H1 (cell line): ENCODE measurements around the gene SSRP1. TPM values are rescaled to one million over a fixed set of nuclear protein-coding genes. Genes with fewer than 3 reads are reported as not detected.
A peak's percentile ranks its signal among the peaks of the same experiment; 100 is the strongest.

ENCODE experiments used
- CTCF ChIA-PET: fragments of 300-600 bp; sonication (Branson Sonifier 250); formaldehyde crosslinking; loops from one replicate; lab custom pipeline; 2021; ENCODE audit not compliant: partially characterized antibody; lab: Charles Lee
- POLR2A ChIA-PET: fragments of 300-600 bp; sonication (Branson Sonifier 250); formaldehyde crosslinking; loops from one replicate; lab custom pipeline; 2021; ENCODE audit warnings: inconsistent platforms; ENCODE audit not compliant: partially characterized antibody; lab: Charles Lee
- DNase-seq, 2 experiments: peaks; one replicate each; pipeline versions ENCODE4 v3.0.0 to v3.0.0-alpha.2; 2010 to 2022; ENCODE audit warnings: low spot score in 2 of 2, low read depth in 1 of 2, mixed read lengths in 1 of 2
- FAIRE-seq: peaks from 2 replicates; lab custom pipeline; 2011; peaks lifted over from hg19 to GRCh38; lab: Jason Lieb, UNC
- H2AFZ ChIP-seq: 2 replicates; pipeline ENCODE4 v1.8.1; 2012; ENCODE audit warnings: low read length, inconsistent platforms
- H2AK5ac ChIP-seq: 2 replicates; pipeline ENCODE4 v1.6.1; 2013; ENCODE audit warnings: low read depth, low read length
- H2BK120ac ChIP-seq: replicated peaks from 2 replicates; pipeline ENCODE3; 2013; ENCODE audit warnings: low read depth, low read length, inconsistent platforms
- H2BK12ac ChIP-seq: 2 replicates; pipeline ENCODE4 v1.6.1; 2013; ENCODE audit warnings: low read depth, low read length
- H2BK15ac ChIP-seq: 2 replicates; pipeline ENCODE4 v1.6.1; 2013; ENCODE audit warnings: low read length
- H2BK20ac ChIP-seq: 2 replicates; pipeline ENCODE4 v1.6.1; 2013; ENCODE audit warnings: low read length
- H2BK5ac ChIP-seq: 2 replicates; pipeline ENCODE4 v1.6.1; 2013; ENCODE audit warnings: low read depth, low read length
- H3K14ac ChIP-seq: 2 replicates; pipeline ENCODE4 v1.6.1; 2013; ENCODE audit warnings: inconsistent platforms; ENCODE audit not compliant: insufficient read length
- H3K18ac ChIP-seq: 2 replicates; pipeline ENCODE4 v1.6.1; 2013; ENCODE audit warnings: low read length; ENCODE audit errors: extremely low read depth
- H3K23ac ChIP-seq: 2 replicates; pipeline ENCODE4 v1.6.1; 2013; ENCODE audit warnings: inconsistent platforms; ENCODE audit not compliant: insufficient read length
- H3K23me2 ChIP-seq: 2 replicates; pipeline ENCODE4 v1.6.1; 2013; ENCODE audit warnings: low read depth, low read length
- H3K27ac ChIP-seq: 2 replicates; pipeline ENCODE4 v1.6.1; 2011; ENCODE audit warnings: low read depth, low read length, inconsistent platforms
- H3K27me3 ChIP-seq, 4 experiments: replicated peaks in 1 of 4; 1 replicate in 1 of 4; 2 replicates in 3 of 4; pipeline versions ENCODE4 v1.6.1 to v1.8.1; 2011 to 2013; ENCODE audit warnings: low read length in 3 of 4, mild to moderate bottlenecking in 3 of 4, inconsistent platforms in 2 of 4, mixed read lengths in 2 of 4, moderate library complexity in 1 of 4; ENCODE audit not compliant: control insufficient read depth in 3 of 4, insufficient read depth in 3 of 4; ENCODE audit errors: extremely low read depth in 1 of 4
- H3K36me3 ChIP-seq, 4 experiments: 2 replicates each; pipeline versions ENCODE4 v1.6.1 to v1.8.1; 2011 to 2013; ENCODE audit warnings: mild to moderate bottlenecking in 4 of 4, low read length in 3 of 4, moderate library complexity in 2 of 4, control low read depth in 1 of 4, inconsistent platforms in 1 of 4; ENCODE audit not compliant: insufficient read depth in 4 of 4, control insufficient read depth in 2 of 4
- H3K4ac ChIP-seq: replicated peaks from 2 replicates; pipeline ENCODE3; 2013; ENCODE audit warnings: low read length, low read depth, mixed read lengths, inconsistent platforms; ENCODE audit not compliant: insufficient read length
- H3K4me1 ChIP-seq, 4 experiments: replicated peaks in 1 of 4; 1 replicate in 1 of 4; 2 replicates in 3 of 4; pipeline versions ENCODE4 v1.6.1 to v1.8.1; 2011 to 2013; ENCODE audit warnings: low read length in 3 of 4, inconsistent platforms in 2 of 4, mixed read lengths in 1 of 4; ENCODE audit not compliant: insufficient read depth in 4 of 4, control insufficient read depth in 3 of 4
- H3K4me2 ChIP-seq, 2 experiments: 2 replicates each; pipeline versions ENCODE4 v1.6.1 to v1.8.1; 2011 to 2013; ENCODE audit warnings: low read depth in 2 of 2, low read length in 2 of 2, control low read depth in 1 of 2, inconsistent platforms in 1 of 2, mild to moderate bottlenecking in 1 of 2; ENCODE audit not compliant: insufficient read depth in 1 of 2
- H3K4me3 ChIP-seq, 4 experiments: fragments of 200-600, 300-600 bp in 1 of 4; sonication (generic), shearing (Covaris generic), sonication (Bioruptor Twin) in 1 of 4; 2 replicates each; pipeline versions ENCODE4 v1.5.1 to v1.8.1; 2011 to 2016; ENCODE audit warnings: low read length in 4 of 4, low read depth in 3 of 4, control low read depth in 2 of 4, inconsistent platforms in 2 of 4, mild to moderate bottlenecking in 2 of 4, mixed read lengths in 1 of 4, moderate library complexity in 1 of 4; ENCODE audit not compliant: insufficient read depth in 2 of 4; ENCODE audit errors: extremely low read depth in 1 of 4
- H3K56ac ChIP-seq: replicated peaks from 2 replicates; pipeline ENCODE3; 2013; ENCODE audit warnings: low read depth, mild to moderate bottlenecking, mixed read lengths, low read length, inconsistent platforms; ENCODE audit not compliant: insufficient read length
- H3K79me1 ChIP-seq: 2 replicates; pipeline ENCODE4 v1.6.1; 2013; ENCODE audit warnings: low read depth, low read length, control low read depth
- H3K79me2 ChIP-seq, 2 experiments: 2 replicates each; pipeline versions ENCODE4 v1.6.1 to v1.8.1; 2012 to 2013; ENCODE audit warnings: low read length in 2 of 2, mild to moderate bottlenecking in 2 of 2, inconsistent platforms in 1 of 2; ENCODE audit not compliant: insufficient read depth in 2 of 2, control insufficient read depth in 1 of 2
- H3K9ac ChIP-seq, 4 experiments: replicated peaks in 1 of 4; 1 replicate in 1 of 4; 2 replicates in 3 of 4; pipeline versions ENCODE4 v1.6.1 to v1.8.1; 2011 to 2013; ENCODE audit warnings: low read depth in 3 of 4, low read length in 3 of 4, control low read depth in 2 of 4, mild to moderate bottlenecking in 2 of 4, moderate library complexity in 2 of 4, inconsistent platforms in 1 of 4; ENCODE audit errors: extremely low read depth in 1 of 4
- H3K9me3 ChIP-seq, 2 experiments: 2 replicates each; pipeline versions ENCODE4 v1.6.1 to v1.8.1; 2012 to 2013; ENCODE audit warnings: mild to moderate bottlenecking in 2 of 2, moderate library complexity in 2 of 2, control low read depth in 1 of 2, inconsistent platforms in 1 of 2, low read depth in 1 of 2, low read length in 1 of 2, mixed read lengths in 1 of 2; ENCODE audit not compliant: insufficient read depth in 2 of 2
- H4K20me1 ChIP-seq, 2 experiments: replicated peaks in 1 of 2; 2 replicates each; pipeline versions ENCODE3 to v1.8.1; 2011 to 2013; ENCODE audit warnings: inconsistent platforms in 2 of 2, low read length in 2 of 2, mild to moderate bottlenecking in 1 of 2; ENCODE audit not compliant: insufficient read depth in 2 of 2, control insufficient read depth in 1 of 2
- H4K5ac ChIP-seq: 2 replicates; pipeline ENCODE4 v1.6.1; 2013; ENCODE audit warnings: low read length, low read depth, mixed read lengths, inconsistent platforms; ENCODE audit not compliant: insufficient read length
- H4K8ac ChIP-seq: 2 replicates; pipeline ENCODE4 v1.8.0; 2013; ENCODE audit warnings: mild to moderate bottlenecking, moderate library complexity, low read length, inconsistent platforms; ENCODE audit not compliant: insufficient read depth; ENCODE audit errors: extremely low read depth
- H4K91ac ChIP-seq: replicated peaks from 2 replicates; pipeline ENCODE3; 2013; ENCODE audit warnings: low read length, mixed read lengths, inconsistent platforms; ENCODE audit not compliant: insufficient read length
- ATF2 ChIP-seq: IDR thresholded peaks from 2 replicates; pipeline ENCODE4 v1.6.1; 2012; ENCODE audit warnings: low read length, inconsistent platforms
- CEBPB ChIP-seq: IDR thresholded peaks from 2 replicates; pipeline ENCODE4 v1.6.1; 2012; ENCODE audit warnings: low read depth, low read length
- CHD1 ChIP-seq: IDR thresholded peaks from 2 replicates; pipeline ENCODE4 v1.6.1; 2012; ENCODE audit warnings: low read depth, low read length, improper control_type of control experiment
- CTBP2 ChIP-seq: IDR thresholded peaks from 2 replicates; pipeline ENCODE4 v1.7.0; 2011; ENCODE audit warnings: borderline replicate concordance, mild to moderate bottlenecking, moderate library complexity, mixed read lengths, low read length; ENCODE audit not compliant: insufficient read depth, insufficient read length
- CTCF ChIP-seq, 3 experiments: IDR thresholded peaks; 1 replicate in 2 of 3; 2 replicates in 1 of 3; pipeline versions ENCODE4 v1.5.1 to v1.6.1; 2011; ENCODE audit warnings: low read length in 3 of 3, mild to moderate bottlenecking in 3 of 3, inconsistent platforms in 2 of 3, low read depth in 1 of 3, moderate library complexity in 1 of 3; ENCODE audit not compliant: insufficient read depth in 1 of 3; ENCODE audit errors: control extremely low read depth in 1 of 3
- WGBS, 2 experiments: shearing (Covaris generic) in 1 of 2; methylation state at CpG; one replicate each; pipeline versions ENCODE4 v1.1.6 to v1.1.7; 2013 to 2015; ENCODE audit warnings: low lambda C conversion rate in 2 of 2, mixed read lengths in 2 of 2, inconsistent platforms in 1 of 2, low coverage in 1 of 2, missing lambda C conversion rate in 1 of 2; ENCODE audit not compliant: insufficient replicate concordance in 2 of 2, insufficient coverage in 1 of 2, insufficient read length in 1 of 2; ENCODE audit errors: extremely low coverage in 1 of 2, missing lambda C conversion rate in 1 of 2; 5-methylcytosine and 5-hydroxymethylcytosine counted together
- polyA plus RNA-seq, 7 experiments: library from polyadenylated mRNA; depleted of rRNA in 3 of 7; stranded (reverse) in 5 of 7; unstranded in 2 of 7; fragments of >200 nt in 5 of 7; fragments of 200-250 nt in 2 of 7; gene quantifications; 1 replicate in 5 of 7; 2 replicates in 1 of 7; 4 replicates in 1 of 7; pipeline versions ENCODE4 v1.2.1 to v1.2.3, GENCODE V29; 2011 to 2013; ENCODE audit warnings: missing spikeins in 2 of 7, mixed read lengths in 2 of 7
- total RNA-seq: library from RNA; stranded (reverse); fragmentation: NEBNext Ultra II Directional; extraction: Animal tissue kit (Norgen Biotek cat#: 25700); gene quantifications from 2 replicates; pipeline ENCODE4 v1.2.1, GENCODE V29; 2021

Gene SSRP1
- total and polyA plus RNA-seq, 2 of the 8 experiments (the other 6 are each of a cell fraction or from before 2014, with no cell fraction given): 259 to 281 TPM

GRCh38 chr11:57276971-57277675, 58.6 kb downstream of the SSRP1 start:
- no peak for DNase-seq
- no peaks in the 10 kb centered on the region for H3K79me1 ChIP-seq
- no peak overlapping the region for H3K23ac ChIP-seq
- H3K18ac ChIP-seq: no peak overlapping the region
- no peaks in the 10 kb centered on the region for H3K79me2 ChIP-seq
- H3K4me2 ChIP-seq: peak overlapping the region in 1 of 2 experiments; percentile 19; a peak in 2 of 4 replicates
- H3K56ac ChIP-seq: no peak overlapping the region
- no peak overlapping the region for H3K4ac ChIP-seq
- H3K23me2 ChIP-seq: no peaks in the 10 kb centered on the region; the same call in 1 of the 2 replicates
- ChIA-PET CTCF (interaction anchor here (0.5 to 3.3 kb wide), 19 partner anchors 10 to 250 kb away, joined by 3 to 33 read pairs (median 3); no protein-coding TSS in a partner anchor), POLR2A (interaction anchor here (0.9 to 2.7 kb wide), 9 partner anchors 13 to 48 kb away, joined by 3 to 12 read pairs (median 4); partner anchors contain the start of gene TNKS1BP1)
- 0 out of 2 replicates have a peak overlapping the region, but pooled peaks have one; percentile 93 for H2AFZ ChIP-seq
- no peak overlapping the region for H2BK20ac ChIP-seq
- no peak for FAIRE-seq
- H4K20me1 ChIP-seq: no peaks in the 10 kb centered on the region
- H3K9ac ChIP-seq: no peak overlapping the region
- no peak overlapping the region for H2BK12ac ChIP-seq
- H3K14ac ChIP-seq: no peak overlapping the region
- peaks cover 2 to 10% (median 5%) of the 10 kb centered on the region in 4 experiments; a peak in 6 of 7 replicates for H3K4me1 ChIP-seq
- H2BK120ac ChIP-seq: no peak overlapping the region
- no peak overlapping the region for H4K91ac ChIP-seq
- H2BK5ac ChIP-seq: no peak overlapping the region
- H2AK5ac ChIP-seq: no peak overlapping the region
- H4K8ac ChIP-seq: no peak overlapping the region
- H3K27ac ChIP-seq: no peak overlapping the region
- H3K9me3 ChIP-seq: peaks cover 0 to 10% of the 10 kb centered on the region in 2 experiments; a peak in 3 of 4 replicates
- H3K4me3 ChIP-seq: no peak overlapping the region
- peaks cover 0 to 2% (median 0%) of the 10 kb centered on the region in 4 experiments; a peak in 3 of 7 replicates for H3K27me3 ChIP-seq
- no peaks in the 10 kb centered on the region for H3K36me3 ChIP-seq
- no peak overlapping the region for H4K5ac ChIP-seq
- no peak for TF ChIP-seq CTCF (IDR thresholded peaks at IDR 0.05; ENCODE audit: control extremely low read depth in 1 of 3, insufficient read depth in 1 of 3, low read depth in 1 of 3, low read length in 3 of 3)
- TF ChIP-seq CEBPB: peak; percentile 80; the same call in 1 of the 2 replicates
- no peak for TF ChIP-seq ATF2
- no peak for TF ChIP-seq CTBP2
- no peak for TF ChIP-seq CHD1
- 0 out of 2 replicates have a peak overlapping the region, but pooled peaks have one; percentile 97 for H2BK15ac ChIP-seq
- WGBS, 2 experiments: 86% methylated on average over 6 of the region's 6 CpGs; no CpG with 5 or more reads in 1 of the 2 experiments
